ENCODE results near the gene PIMREG. TPM values are rescaled to one million over a fixed set of nuclear protein-coding genes. Genes with fewer than 3 reads are reported as not detected.

The PIMREG gene
- polyA plus RNA-seq, 3 donors, result not detected

GRCh38 chr17:6487251-6488007, 43.2 kb downstream of the PIMREG start:
- H3K79me2 ChIP-seq (ENCODE audit: insufficient read depth, low read length), result no peaks in the 10 kb centered on the region
- H3K27me3 Mint-ChIP-seq (ENCODE audit: low read depth in 3 of 3), result peaks cover 0 to 13% (median 8%) of the 10 kb centered on the region in 3 donors
- H3K4me3 ChIP-seq (replicated peaks in 1 of 3; ENCODE audit: low read depth in 2 of 3, low read length in 3 of 3), result no peak overlapping the region
- DNase-seq, result no peak
- H3K9ac ChIP-seq (ENCODE audit: insufficient read depth, low read length, poor library complexity, severe bottlenecking), result no peak overlapping the region
- H3K4me1 ChIP-seq (ENCODE audit: control insufficient read depth in 1 of 2, insufficient read depth in 2 of 2, low read length in 2 of 2), result no peaks in the 10 kb centered on the region
- H4K20me1 ChIP-seq (ENCODE audit: insufficient read depth, low read length), result no peaks in the 10 kb centered on the region
- H3K27ac ChIP-seq (ENCODE audit: low read depth in 1 of 2, low read length in 2 of 2), result no peak overlapping the region
- no peaks in the 10 kb centered on the region for H3K9me3 Mint-ChIP-seq
- intact Hi-C loops (cut with micrococcal nuclease), result no loop called here
- no peaks in the 10 kb centered on the region for H3K36me3 Mint-ChIP-seq
- no peak for TF ChIP-seq CTCF (IDR thresholded peaks at IDR 0.05)
- H3K9me3 ChIP-seq (replicated peaks in 1 of 2; ENCODE audit: control insufficient read depth in 1 of 2, insufficient read depth in 1 of 2, low read length in 2 of 2), result no peaks in the 10 kb centered on the region
- H3K27me3 ChIP-seq (ENCODE audit: control insufficient read depth in 2 of 2, insufficient read depth in 2 of 2, low read length in 2 of 2), result no peaks in the 10 kb centered on the region
- no peaks in the 10 kb centered on the region for H3K36me3 ChIP-seq (replicated peaks in 1 of 2; ENCODE audit: control insufficient read depth in 1 of 2, insufficient read depth in 2 of 2, low read length in 2 of 2)
- H3K4me3 Mint-ChIP-seq, result no peak overlapping the region
- no peak overlapping the region for H3K4me2 ChIP-seq (replicated peaks; ENCODE audit: extremely low read depth, low read length, poor library complexity, severe bottlenecking)
- no peak overlapping the region for H3K27ac Mint-ChIP-seq
- H2AFZ ChIP-seq (ENCODE audit: insufficient read depth, low read depth, low read length, poor library complexity, severe bottlenecking), result no peak overlapping the region
- H3K4me1 Mint-ChIP-seq, result no peaks in the 10 kb centered on the region
- WGBS (ENCODE audit: insufficient coverage), result 89% methylated on average over 10 of the region's 13 CpGs

GRCh38 chr17:6488008-6488539, 43.8 kb downstream of the PIMREG start:
- intact Hi-C loops (cut with micrococcal nuclease), result no loop called here
- peaks cover 0 to 2% (median 0%) of the 10 kb centered on the region in 7 donors for H3K9me3 Mint-ChIP-seq

More at GRCh38 chr17:6488008-6488539, 43.8 kb downstream of the PIMREG start:
- TF ChIP-seq CTCF (IDR thresholded peaks at IDR 0.05), result no peak
- H3K4me3 ChIP-seq (replicated peaks in 1 of 3; ENCODE audit: low read depth in 2 of 3, low read length in 3 of 3), result no peak overlapping the region
- 73% methylated on average over 6 of the region's 6 CpGs for WGBS (ENCODE audit: insufficient coverage)
- no peaks in the 10 kb centered on the region for H4K20me1 ChIP-seq (ENCODE audit: insufficient read depth, low read length)
- DNase-seq, result no peak
- no peaks in the 10 kb centered on the region for H3K9me3 ChIP-seq (replicated peaks in 1 of 2; ENCODE audit: control insufficient read depth in 1 of 2, insufficient read depth in 1 of 2, low read length in 2 of 2)
- Mint-ChIP-seq H3K4me1 (no peaks in the 10 kb centered on the region), H3K27ac (no peak overlapping the region), H3K4me3 (no peak overlapping the region), H3K36me3 (no peaks in the 10 kb centered on the region), H3K27me3 (ENCODE audit: low read depth in 3 of 3) (peaks cover 0 to 13% (median 9%) of the 10 kb centered on the region in 3 donors)
- no peak overlapping the region for H3K27ac ChIP-seq (ENCODE audit: low read depth in 1 of 2, low read length in 2 of 2)
- H3K36me3 ChIP-seq (replicated peaks in 1 of 2; ENCODE audit: control insufficient read depth in 1 of 2, insufficient read depth in 2 of 2, low read length in 2 of 2), result no peaks in the 10 kb centered on the region
- no peaks in the 10 kb centered on the region for H3K27me3 ChIP-seq (ENCODE audit: control insufficient read depth in 2 of 2, insufficient read depth in 2 of 2, low read length in 2 of 2)
- no peaks in the 10 kb centered on the region for H3K79me2 ChIP-seq (ENCODE audit: insufficient read depth, low read length)
- no peak overlapping the region for H2AFZ ChIP-seq (ENCODE audit: insufficient read depth, low read depth, low read length, poor library complexity, severe bottlenecking)
- H3K4me1 ChIP-seq (ENCODE audit: control insufficient read depth in 1 of 2, insufficient read depth in 2 of 2, low read length in 2 of 2), result no peaks in the 10 kb centered on the region
- H3K9ac ChIP-seq (ENCODE audit: insufficient read depth, low read length, poor library complexity, severe bottlenecking), result no peak overlapping the region
- no peak overlapping the region for H3K4me2 ChIP-seq (replicated peaks; ENCODE audit: extremely low read depth, low read length, poor library complexity, severe bottlenecking)
